Effector memory CD8-positive, alpha-beta T cell (primary cell): ENCODE results near the gene XPR1.
"Not testable (repeated sequence)": the region's sequence is repeated elsewhere in the genome, so short reads cannot be mapped to it uniquely, and the experiment has no call there.

Experiments
- ATAC-seq: fragments of 150-1000 bp; cut with Tn5 transposase; replicated peaks from 2 replicates; pipeline ENCODE4 v1.10.0; 2021; ENCODE audit warnings: mild to moderate bottlenecking, moderate library complexity
- DNase-seq, 3 experiments: peaks; one replicate each; pipeline ENCODE4 v3.0.0; 2021
- H3K27ac Mint-ChIP-seq, 2 donors: one replicate each; pipeline ENCODE4 v1.8.0; 2022; ENCODE audit warnings: mild to moderate bottlenecking in 2 of 2, mixed read lengths in 2 of 2, moderate library complexity in 2 of 2
- H3K27me3 Mint-ChIP-seq, 2 donors: one replicate each; pipeline ENCODE4 v1.8.0; 2022; ENCODE audit warnings: mixed read lengths in 2 of 2
- H3K36me3 Mint-ChIP-seq: one replicate; pipeline ENCODE4 v1.8.0; 2022; ENCODE audit warnings: mild to moderate bottlenecking, moderate library complexity, mixed read lengths; ENCODE audit not compliant: insufficient read depth
- H3K4me1 Mint-ChIP-seq, 2 donors: one replicate each; pipeline ENCODE4 v1.8.0; 2022; ENCODE audit warnings: low read depth in 2 of 2, mixed read lengths in 2 of 2
- H3K4me3 Mint-ChIP-seq, 2 donors: one replicate each; pipeline ENCODE4 v1.8.0; 2022; ENCODE audit warnings: mild to moderate bottlenecking in 2 of 2, mixed read lengths in 2 of 2, moderate library complexity in 2 of 2
- H3K9me3 Mint-ChIP-seq, 2 donors: one replicate each; pipeline ENCODE4 v1.8.0; 2022; ENCODE audit warnings: mixed read lengths in 2 of 2

The XPR1 gene

GRCh38 chr1:180680558-180681144 is 48.8 kb downstream of the XPR1 start:
- H3K36me3 Mint-ChIP-seq, result no peaks in the 10 kb centered on the region
- no peaks in the 10 kb centered on the region for H3K9me3 Mint-ChIP-seq
- peaks cover 0 to 14% of the 10 kb centered on the region in 2 donors for H3K4me1 Mint-ChIP-seq
- ATAC-seq (no peak), DNase-seq (no peak)
- H3K27ac Mint-ChIP-seq, result no peak overlapping the region
- no peak overlapping the region for H3K4me3 Mint-ChIP-seq
- H3K27me3 Mint-ChIP-seq, result no peaks in the 10 kb centered on the region

DNA sequence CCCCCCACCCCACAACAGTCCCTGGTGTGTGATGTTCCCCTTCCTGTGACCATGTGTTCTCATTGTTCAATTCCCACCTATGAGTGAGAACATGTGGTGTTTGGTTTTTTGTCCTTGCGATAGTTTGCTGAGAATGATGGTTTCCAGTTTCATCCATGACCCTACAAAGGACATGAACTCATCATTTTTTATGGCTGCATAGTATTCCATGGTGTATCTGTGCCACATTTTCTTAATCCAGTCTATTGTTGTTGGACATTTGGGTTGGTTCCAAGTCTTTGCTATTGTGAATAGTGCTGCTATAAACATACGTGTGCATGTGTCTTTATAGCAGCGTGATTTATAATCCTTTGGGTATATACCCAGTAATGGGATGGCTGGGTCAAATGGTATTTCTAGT is 51.3 kb downstream of the XPR1 start:
- not testable (repeated sequence) for H3K36me3 Mint-ChIP-seq, ATAC-seq, H3K27ac Mint-ChIP-seq, H3K4me3 Mint-ChIP-seq, DNase-seq, H3K9me3 Mint-ChIP-seq, H3K27me3 Mint-ChIP-seq
- peaks cover 0 to 13% of the 10 kb centered on the region in 2 donors for H3K4me1 Mint-ChIP-seq

GRCh38 chr1:180691322-180691913 is 59.6 kb downstream of the XPR1 start:
- DNase-seq (no peak), ATAC-seq (no peak)
- Mint-ChIP-seq H3K27ac (no peak overlapping the region), H3K36me3 (peaks cover 5% of the 10 kb centered on the region), H3K9me3 (peaks cover 4 to 7% of the 10 kb centered on the region in 2 donors), H3K4me3 (no peak overlapping the region), H3K4me1 (peaks cover 9 to 35% of the 10 kb centered on the region in 2 donors), H3K27me3 (no peaks in the 10 kb centered on the region)

- H3K4me3 Mint-ChIP-seq, result no peak overlapping the region
- H3K36me3 Mint-ChIP-seq, result peaks cover 7% of the 10 kb centered on the region
- peaks cover 14 to 44% of the 10 kb centered on the region in 2 donors for H3K4me1 Mint-ChIP-seq
- peaks cover 11 to 18% of the 10 kb centered on the region in 2 donors for H3K9me3 Mint-ChIP-seq
- no peaks in the 10 kb centered on the region for H3K27me3 Mint-ChIP-seq
- no peak overlapping the region for H3K27ac Mint-ChIP-seq
- ATAC-seq (no peak), DNase-seq (no peak)
Measured at GRCh38 chr1:180693564-180694244, 61.9 kb downstream of the XPR1 start.

GRCh38 chr1:180695282-180695681 is 63.5 kb downstream of the XPR1 start:
- Mint-ChIP-seq H3K4me1 (peaks cover 14 to 44% of the 10 kb centered on the region in 2 donors), H3K27me3 (no peaks in the 10 kb centered on the region), H3K9me3 (peaks cover 11 to 19% of the 10 kb centered on the region in 2 donors), H3K36me3 (peaks cover 10% of the 10 kb centered on the region), H3K27ac (no peak overlapping the region), H3K4me3 (no peak overlapping the region)
- ATAC-seq (no peak), DNase-seq (no peak)

GRCh38 chr1:180696361-180696760 is 64.5 kb downstream of the XPR1 start:
- DNase-seq, result no peak
- Mint-ChIP-seq H3K27ac (no peak overlapping the region), H3K9me3 (peaks cover 11 to 19% of the 10 kb centered on the region in 2 donors), H3K27me3 (no peaks in the 10 kb centered on the region), H3K36me3 (peaks cover 10% of the 10 kb centered on the region), H3K4me1 (peaks cover 14 to 38% of the 10 kb centered on the region in 2 donors), H3K4me3 (no peak overlapping the region)
- no peak for ATAC-seq

DNA sequence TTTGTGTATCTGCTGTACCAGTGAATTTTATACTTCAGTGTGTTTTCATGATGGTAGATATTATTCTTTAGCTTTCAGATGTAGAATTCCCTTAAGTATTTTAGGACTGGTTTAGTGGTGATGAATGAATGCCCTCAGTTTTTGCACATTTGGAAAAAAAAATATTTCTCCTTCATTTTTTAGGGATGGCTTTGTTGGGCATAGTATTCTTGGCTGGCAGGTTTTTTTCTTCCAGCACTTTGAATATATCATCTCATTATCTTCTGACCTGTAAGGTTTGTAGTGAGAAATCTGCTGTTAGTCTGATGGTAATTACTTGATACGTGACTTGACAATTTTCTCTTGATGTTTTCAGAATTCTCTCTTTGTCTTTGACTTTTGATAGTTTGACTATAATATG is 66.8 kb downstream of the XPR1 start:
- H3K9me3 Mint-ChIP-seq, result peaks cover 18 to 26% of the 10 kb centered on the region in 2 donors
- DNase-seq, result no peak
- no peak for ATAC-seq
- no peaks in the 10 kb centered on the region for H3K27me3 Mint-ChIP-seq
- peaks cover 7 to 32% of the 10 kb centered on the region in 2 donors for H3K4me1 Mint-ChIP-seq
- H3K36me3 Mint-ChIP-seq, result peaks cover 15% of the 10 kb centered on the region
- H3K4me3 Mint-ChIP-seq, result no peak overlapping the region
- H3K27ac Mint-ChIP-seq, result no peak overlapping the region

GRCh38 chr1:180702376-180702775 is 70.6 kb downstream of the XPR1 start:
- H3K4me3 Mint-ChIP-seq, ATAC-seq, H3K27ac Mint-ChIP-seq, H3K27me3 Mint-ChIP-seq, DNase-seq, H3K4me1 Mint-ChIP-seq: not testable (repeated sequence)
- H3K9me3 Mint-ChIP-seq, result peaks cover 6 to 15% of the 10 kb centered on the region in 2 donors
- peaks cover 13% of the 10 kb centered on the region for H3K36me3 Mint-ChIP-seq

- DNase-seq, H3K9me3 Mint-ChIP-seq, ATAC-seq, H3K27me3 Mint-ChIP-seq, H3K4me3 Mint-ChIP-seq, H3K27ac Mint-ChIP-seq, H3K36me3 Mint-ChIP-seq: not testable (repeated sequence)
- peaks cover 11 to 35% of the 10 kb centered on the region in 2 donors for H3K4me1 Mint-ChIP-seq
Measured at GRCh38 chr1:180710746-180711145, 78.9 kb downstream of the XPR1 start.

DNA sequence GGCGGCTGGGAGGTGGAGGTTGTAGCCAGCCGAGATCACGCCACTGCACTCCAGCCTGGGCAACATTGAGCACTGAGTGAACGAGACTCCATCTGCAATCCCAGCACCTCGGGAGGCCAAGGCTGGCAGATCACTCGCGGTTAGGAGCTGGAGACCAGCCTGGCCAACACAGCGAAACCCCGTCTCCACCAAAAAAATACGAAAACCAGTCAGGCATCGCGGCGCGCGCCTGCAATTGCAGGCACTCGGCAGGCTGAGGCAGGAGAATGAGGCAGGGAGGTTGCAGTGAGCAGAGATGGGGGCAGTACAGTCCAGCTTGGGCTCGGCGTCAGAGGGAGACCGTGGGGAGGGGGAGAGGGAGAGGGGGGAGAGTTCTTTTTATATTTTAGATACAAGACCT is 79.4 kb downstream of the XPR1 start:
- not testable (repeated sequence) for H3K27ac Mint-ChIP-seq, ATAC-seq

GRCh38 chr1:180720753-180721152 is 88.9 kb downstream of the XPR1 start:
- DNase-seq (no peak), ATAC-seq (no peak)
- peaks cover 3 to 18% of the 10 kb centered on the region in 2 donors for H3K4me1 Mint-ChIP-seq
- no peaks in the 10 kb centered on the region for H3K9me3 Mint-ChIP-seq
- no peak overlapping the region for H3K4me3 Mint-ChIP-seq
- no peak overlapping the region for H3K27ac Mint-ChIP-seq
- H3K36me3 Mint-ChIP-seq, result no peaks in the 10 kb centered on the region
- H3K27me3 Mint-ChIP-seq, result no peaks in the 10 kb centered on the region

More for the DNA sequence above, 79.4 kb downstream of the XPR1 start:
- H3K9me3 Mint-ChIP-seq, H3K36me3 Mint-ChIP-seq, H3K27me3 Mint-ChIP-seq, DNase-seq, H3K4me3 Mint-ChIP-seq: not testable (repeated sequence)
- peaks cover 10 to 39% of the 10 kb centered on the region in 2 donors for H3K4me1 Mint-ChIP-seq

DNA sequence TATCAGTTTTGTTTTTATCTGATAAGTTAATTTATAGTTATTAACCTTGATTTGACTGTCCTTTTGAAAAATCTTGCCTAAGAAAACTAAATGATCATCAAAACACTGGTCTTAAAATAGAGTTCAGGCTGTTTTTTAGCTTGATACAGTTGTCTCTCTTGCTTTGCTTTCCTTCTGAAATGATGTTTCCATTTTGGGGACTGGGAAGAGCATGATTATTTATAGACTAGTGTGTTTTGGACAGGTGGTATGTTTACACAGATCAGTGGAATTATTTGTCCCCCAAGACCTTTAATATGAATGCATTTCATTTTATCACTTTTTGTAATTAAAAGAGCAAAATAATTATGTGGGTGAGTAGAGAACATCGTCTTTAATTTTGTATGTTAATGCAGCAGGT is 90.8 kb downstream of the XPR1 start:
- Mint-ChIP-seq H3K27ac (no peak overlapping the region), H3K9me3 (no peaks in the 10 kb centered on the region), H3K36me3 (no peaks in the 10 kb centered on the region), H3K4me3 (no peak overlapping the region), H3K4me1 (peaks cover 3 to 10% of the 10 kb centered on the region in 2 donors), H3K27me3 (no peaks in the 10 kb centered on the region)
- no peak for ATAC-seq
- DNase-seq, result no peak

DNA sequence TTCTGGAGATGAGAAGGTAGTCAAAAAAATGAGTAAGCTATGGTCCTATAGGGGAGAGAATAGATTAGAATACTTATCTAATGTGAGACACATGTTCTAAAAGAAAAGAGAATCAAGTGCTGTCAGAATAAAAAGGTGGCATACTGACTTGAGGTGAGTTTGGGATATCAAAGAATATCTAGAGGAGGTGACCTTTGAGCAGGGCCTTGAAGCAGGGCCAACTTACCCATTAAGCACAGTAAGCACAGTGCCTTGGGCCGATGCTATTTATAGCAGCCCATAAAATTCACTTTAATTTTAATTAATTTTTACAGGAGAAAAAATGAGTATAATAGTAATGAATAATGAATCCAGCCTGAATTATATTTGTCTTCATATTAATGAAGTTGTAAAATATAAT is 92.2 kb downstream of the XPR1 start:
- Mint-ChIP-seq H3K36me3 (no peaks in the 10 kb centered on the region), H3K4me3 (no peak overlapping the region), H3K27me3 (no peaks in the 10 kb centered on the region), H3K4me1 (peaks cover 0 to 8% of the 10 kb centered on the region in 2 donors), H3K9me3 (no peaks in the 10 kb centered on the region), H3K27ac (no peak overlapping the region)
- DNase-seq (no peak), ATAC-seq (no peak)

GRCh38 chr1:180726024-180726423 is 94.2 kb downstream of the XPR1 start:
- H3K27me3 Mint-ChIP-seq, H3K4me3 Mint-ChIP-seq, H3K27ac Mint-ChIP-seq, H3K4me1 Mint-ChIP-seq, H3K9me3 Mint-ChIP-seq, ATAC-seq, DNase-seq, H3K36me3 Mint-ChIP-seq: not testable (repeated sequence)
